ENCODE results near the gene OR6F1. TPM values are rescaled to one million over a fixed set of nuclear protein-coding genes. Genes with fewer than 3 reads are reported as not detected.

The OR6F1 gene
- total and polyA plus RNA-seq, 2 donors (not counting 1 experiment from before 2014, with no cell fraction given), result not detected

GRCh38 chr1:247701338-247701737 is 15.1 kb downstream of the OR6F1 start:
- no peaks in the 10 kb centered on the region for H3K9me3 Mint-ChIP-seq (ENCODE audit: insufficient read depth)
- Histone ChIP-seq H3K27ac (ENCODE audit: low read length in 2 of 2) (no peak overlapping the region), H2AFZ (ENCODE audit: insufficient read depth, low read depth, low read length, poor library complexity, severe bottlenecking) (no peak overlapping the region), H3K79me2 (ENCODE audit: control insufficient read depth, insufficient read depth, low read length) (no peaks in the 10 kb centered on the region), H3K4me2 (replicated peaks; ENCODE audit: low read depth, low read length, poor library complexity, severe bottlenecking) (no peak overlapping the region), H4K20me1 (ENCODE audit: control insufficient read depth, insufficient read depth, low read length, poor library complexity, severe bottlenecking) (no peaks in the 10 kb centered on the region), H3K4me1 (ENCODE audit: control insufficient read depth in 2 of 2, insufficient read depth in 2 of 2, low read length in 2 of 2) (no peaks in the 10 kb centered on the region), H3K9ac (ENCODE audit: low read length) (no peak overlapping the region), H3K36me3 (replicated peaks in 1 of 2; ENCODE audit: control extremely low read depth in 1 of 2, control insufficient read depth in 1 of 2, extremely low read depth in 1 of 2, insufficient read depth in 2 of 2, low read length in 1 of 2) (no peaks in the 10 kb centered on the region), H3K9me3 (ENCODE audit: control extremely low read depth in 1 of 3, control insufficient read depth in 2 of 3, insufficient read depth in 1 of 3, low read length in 2 of 3) (no peaks in the 10 kb centered on the region), H3K27me3 (replicated peaks in 1 of 4; ENCODE audit: control extremely low read depth in 1 of 4, control insufficient read depth in 3 of 4, insufficient read depth in 4 of 4, low read length in 3 of 4) (no peaks in the 10 kb centered on the region), H3K4me3 (ENCODE audit: control extremely low read depth in 1 of 5, extremely low read depth in 1 of 5, insufficient read depth in 1 of 5, low read depth in 2 of 5, low read length in 4 of 5) (no peak overlapping the region)
- no peak for TF ChIP-seq EZH2 (IDR thresholded peaks at IDR 0.05; ENCODE audit: borderline replicate concordance, insufficient read depth, low read depth, low read length, poor library complexity, severe bottlenecking)
- no peak for TF ChIP-seq CTCF (IDR thresholded peaks at IDR 0.05)
- DNase-seq (no peak), ATAC-seq (ENCODE audit: low read depth) (no peak)
- CTCF ChIA-PET, result no interaction called here
- no CpG with 5 or more reads among the region's 1 CpG for WGBS (ENCODE audit: insufficient coverage)
- no peaks in the 10 kb centered on the region for H3K4me1 Mint-ChIP-seq
- intact Hi-C loops (cut with micrococcal nuclease), result no loop called here
- no peak overlapping the region for H3K27ac Mint-ChIP-seq
- no peak overlapping the region for H3K4me3 Mint-ChIP-seq
- POLR2A ChIA-PET, result no interaction called here
- H3K27me3 Mint-ChIP-seq, result peaks cover 4% of the 10 kb centered on the region

GRCh38 chr1:247681288-247681897 is 35.1 kb downstream of the OR6F1 start:
- H3K4me2 ChIP-seq (replicated peaks; ENCODE audit: low read depth, low read length, poor library complexity, severe bottlenecking), result no peak overlapping the region
- no peak overlapping the region for H3K27ac Mint-ChIP-seq
- H3K79me2 ChIP-seq (ENCODE audit: control insufficient read depth, insufficient read depth, low read length), result no peaks in the 10 kb centered on the region
- no CpG with 5 or more reads among the region's 7 CpGs for WGBS (ENCODE audit: insufficient coverage)
- H3K27ac ChIP-seq (ENCODE audit: low read length in 2 of 2), result no peak overlapping the region
- no peaks in the 10 kb centered on the region for H3K4me1 ChIP-seq (ENCODE audit: control insufficient read depth in 2 of 2, insufficient read depth in 2 of 2, low read length in 2 of 2)
- ChIA-PET CTCF (interaction anchor here (1.4 kb wide), 1 partner anchor 12 kb away, joined by 8 read pairs; no protein-coding TSS in a partner anchor), POLR2A (no interaction called here)
- H3K9me3 ChIP-seq (ENCODE audit: control extremely low read depth in 1 of 3, control insufficient read depth in 2 of 3, insufficient read depth in 1 of 3, low read length in 2 of 3), result no peaks in the 10 kb centered on the region
- DNase-seq (peak; percentile 49), ATAC-seq (ENCODE audit: low read depth) (no peak)
- H3K27me3 ChIP-seq (replicated peaks in 1 of 4; ENCODE audit: control extremely low read depth in 1 of 4, control insufficient read depth in 3 of 4, insufficient read depth in 4 of 4, low read length in 3 of 4), result no peaks in the 10 kb centered on the region
- H3K9ac ChIP-seq (ENCODE audit: low read length), result no peak overlapping the region
- no peaks in the 10 kb centered on the region for H3K36me3 ChIP-seq (replicated peaks in 1 of 2; ENCODE audit: control extremely low read depth in 1 of 2, control insufficient read depth in 1 of 2, extremely low read depth in 1 of 2, insufficient read depth in 2 of 2, low read length in 1 of 2)
- intact Hi-C loops (cut with micrococcal nuclease), result no loop called here
- no peaks in the 10 kb centered on the region for H3K9me3 Mint-ChIP-seq (ENCODE audit: insufficient read depth)
- H2AFZ ChIP-seq (ENCODE audit: insufficient read depth, low read depth, low read length, poor library complexity, severe bottlenecking), result no peak overlapping the region
- TF ChIP-seq EZH2 (IDR thresholded peaks at IDR 0.05; ENCODE audit: borderline replicate concordance, insufficient read depth, low read depth, low read length, poor library complexity, severe bottlenecking) (no peak), CTCF (IDR thresholded peaks at IDR 0.05) (peak; percentile 89)
- H4K20me1 ChIP-seq (ENCODE audit: control insufficient read depth, insufficient read depth, low read length, poor library complexity, severe bottlenecking), result no peaks in the 10 kb centered on the region
- no peak overlapping the region for H3K4me3 ChIP-seq (ENCODE audit: control extremely low read depth in 1 of 5, extremely low read depth in 1 of 5, insufficient read depth in 1 of 5, low read depth in 2 of 5, low read length in 4 of 5)
- no peaks in the 10 kb centered on the region for H3K27me3 Mint-ChIP-seq
- no peaks in the 10 kb centered on the region for H3K4me1 Mint-ChIP-seq
- no peak overlapping the region for H3K4me3 Mint-ChIP-seq
